GM21381 (cell line): Measurements from ENCODE around the gene KDM4E.
"Not testable (repeated sequence)": the region's sequence is repeated elsewhere in the genome, so short reads cannot be mapped to it uniquely, and the experiment has no call there.

ENCODE experiments used
- ATAC-seq: cut with Tn5 transposase; IDR thresholded peaks from one replicate; pipeline ENCODE4 v1.9.1; 2021; ENCODE audit warnings: mild to moderate bottlenecking, moderate library complexity; ENCODE audit not compliant: unreplicated experiment

Gene KDM4E

GRCh38 chr11:95024958-95025357 lies at the start of gene KDM4E:
KDM4E (plus strand) TSS chr11:95025258; CDS start chr11:95025558, 300 bp downstream.
- no peak for ATAC-seq

- ATAC-seq = no peak
These were observed 49.5 kb upstream of the KDM4E start for GRCh38 chr11:94975599-94975998.

DNA sequence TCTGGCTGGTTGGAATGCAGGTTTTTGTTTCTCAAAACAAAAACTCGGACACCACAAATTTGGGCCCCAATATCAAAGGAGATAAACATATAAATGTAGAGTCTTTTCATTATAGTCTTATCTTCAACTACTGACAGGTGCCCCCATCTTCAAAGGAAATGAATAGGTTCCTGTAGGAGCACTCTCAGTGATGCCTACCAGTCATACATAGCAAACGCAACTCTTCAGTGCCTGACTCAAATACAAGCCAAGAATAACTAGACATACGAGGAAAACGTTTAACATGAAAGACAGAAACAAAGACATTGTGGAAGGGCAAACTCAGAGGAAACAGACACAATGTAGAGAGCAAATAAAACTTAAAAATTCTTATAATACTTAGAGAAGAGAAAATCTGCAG lies 37.7 kb upstream of the KDM4E start:
- no peak for ATAC-seq

- ATAC-seq = no peak
These were observed 36.3 kb upstream of the KDM4E start for GRCh38 chr11:94988748-94989147.

DNA sequence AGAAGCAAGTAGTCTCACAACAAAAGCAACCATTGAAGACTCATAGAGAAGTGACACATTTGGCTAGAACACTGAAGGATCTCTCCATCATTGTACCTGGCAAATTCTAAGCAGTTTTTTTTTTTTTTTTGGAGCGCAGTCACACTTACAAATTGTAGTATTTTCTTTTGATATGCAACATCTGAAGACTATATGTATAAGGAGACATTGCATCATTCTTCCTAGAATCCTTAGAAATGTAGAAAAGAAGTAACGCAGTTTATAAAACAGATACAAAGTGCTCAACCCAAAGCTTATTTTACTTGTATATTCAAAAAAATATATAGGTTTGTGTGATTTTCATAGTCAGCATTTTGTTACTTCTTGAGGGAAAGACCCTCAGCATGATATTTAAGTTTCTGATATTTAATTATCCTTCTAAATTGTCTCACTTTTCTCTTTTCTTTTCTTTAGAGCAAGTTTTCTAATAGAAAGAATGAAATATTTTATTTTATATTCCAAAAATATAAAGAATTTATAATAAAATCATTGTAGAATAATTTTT lies 31.6 kb upstream of the KDM4E start:
- no peak for ATAC-seq

- ATAC-seq = no peak
These were observed 27.6 kb upstream of the KDM4E start for GRCh38 chr11:94997437-94997836.

GRCh38 chr11:94998285-94998684 lies 26.8 kb upstream of the KDM4E start:
- no peak for ATAC-seq

DNA sequence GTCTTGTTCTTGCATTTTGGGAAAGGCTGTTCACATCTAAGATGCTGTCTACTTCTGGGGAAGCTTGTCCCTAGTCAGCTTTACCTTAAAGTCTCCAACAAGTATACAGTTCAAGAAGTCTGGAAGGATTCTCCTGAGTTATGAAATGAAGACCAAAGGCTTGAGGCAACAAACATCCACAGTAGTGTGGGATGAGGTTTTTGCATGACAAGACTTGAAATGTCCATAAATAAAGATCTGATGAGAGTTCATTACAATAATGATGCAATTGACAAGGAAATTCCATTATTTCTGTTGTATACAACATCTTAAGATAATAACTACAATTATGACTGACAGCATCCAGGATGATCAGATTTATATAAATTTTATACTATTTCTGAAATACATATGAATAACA lies 21.3 kb upstream of the KDM4E start:
- ATAC-seq = no peak

GRCh38 chr11:95005642-95006041 lies 19.4 kb upstream of the KDM4E start:
- ATAC-seq = no peak

- ATAC-seq = no peak
These were observed 13.7 kb upstream of the KDM4E start for GRCh38 chr11:95011376-95011775.

DNA sequence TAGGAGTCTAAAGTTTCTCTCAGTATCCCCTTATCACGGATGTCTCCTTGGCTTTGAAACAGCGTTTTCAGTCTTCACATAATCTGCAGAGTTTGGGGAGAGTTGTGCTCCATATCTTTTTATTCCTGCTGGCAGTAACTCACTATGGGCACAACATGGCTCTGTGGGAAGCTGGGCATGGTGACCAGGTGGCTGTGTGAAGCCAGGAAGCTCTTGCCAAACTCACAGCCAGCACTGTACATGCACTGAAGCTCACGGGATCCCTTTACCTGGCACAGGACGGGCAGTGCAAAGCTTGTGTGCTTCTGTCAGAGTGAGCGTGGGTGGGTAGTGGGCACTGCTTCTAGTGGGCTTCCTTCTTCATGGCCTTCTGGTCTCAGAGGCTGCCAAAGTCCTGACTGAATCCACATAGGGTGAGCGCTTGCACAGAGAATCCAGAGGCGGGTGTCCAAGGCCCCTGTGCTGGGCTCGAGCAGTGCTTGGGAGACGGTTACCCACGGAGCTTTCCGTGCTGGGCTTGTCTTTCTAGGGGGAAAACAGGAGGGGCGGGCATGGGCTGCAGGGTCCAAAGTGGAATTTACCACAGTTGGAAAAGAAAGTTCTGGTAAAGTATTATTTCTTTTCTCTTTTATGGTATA lies 10.8 kb upstream of the KDM4E start:
- no peak for ATAC-seq

DNA sequence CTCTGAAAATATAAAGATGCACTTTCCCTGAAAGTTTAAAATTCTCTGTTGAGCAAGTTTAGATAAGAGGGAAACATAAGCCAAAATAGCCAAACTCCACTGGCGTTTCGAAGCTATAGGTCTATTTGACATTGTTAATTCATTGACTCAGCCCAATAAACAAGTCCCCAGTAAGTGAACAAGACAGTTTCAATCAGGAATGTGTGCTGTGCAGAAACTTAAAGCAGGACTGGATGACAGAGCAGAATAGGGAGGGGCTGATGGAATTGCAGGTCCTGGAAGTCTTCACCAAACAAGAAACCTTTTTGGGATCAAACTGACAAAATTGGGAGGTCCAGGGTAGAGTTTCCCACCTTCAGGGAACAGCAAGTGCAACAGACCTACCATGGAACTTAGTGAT lies 8.9 kb upstream of the KDM4E start:
- ATAC-seq = no peak

- ATAC-seq = not testable (repeated sequence)
These were observed 3.6 kb upstream of the KDM4E start for GRCh38 chr11:95021468-95021867.

DNA sequence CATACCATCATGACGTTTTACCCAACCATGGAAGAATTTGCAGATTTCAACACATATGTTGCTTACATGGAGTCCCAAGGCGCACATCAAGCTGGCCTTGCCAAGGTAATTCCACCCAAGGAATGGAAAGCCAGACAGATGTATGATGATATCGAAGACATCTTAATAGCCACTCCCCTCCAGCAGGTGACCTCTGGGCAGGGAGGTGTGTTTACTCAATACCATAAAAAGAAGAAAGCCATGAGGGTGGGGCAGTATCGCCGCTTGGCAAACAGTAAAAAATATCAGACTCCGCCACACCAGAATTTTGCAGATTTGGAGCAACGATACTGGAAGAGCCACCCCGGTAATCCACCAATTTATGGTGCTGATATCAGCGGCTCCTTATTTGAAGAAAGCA lies 536 bp downstream of the KDM4E start:
- ATAC-seq = not testable (repeated sequence)

DNA sequence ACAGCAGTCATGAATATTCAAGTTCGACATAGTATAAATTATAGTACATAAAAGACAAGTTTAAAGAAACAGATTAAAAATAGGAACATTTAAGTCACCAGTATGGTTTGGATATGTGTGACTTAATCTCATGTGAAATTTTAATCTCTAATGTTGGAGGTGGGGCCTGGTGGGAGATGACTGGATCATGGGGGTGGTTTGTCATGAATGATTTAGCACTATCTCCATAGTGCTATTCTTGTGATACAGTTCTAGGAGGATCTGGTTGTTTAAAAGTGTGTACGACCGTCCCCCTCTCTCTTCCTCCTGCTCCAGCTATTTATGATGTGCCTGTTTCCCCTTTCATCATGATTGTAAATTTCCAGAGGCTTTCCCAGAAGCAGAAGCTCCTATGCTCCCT lies 3.3 kb downstream of the KDM4E start:
- ATAC-seq = no peak

DNA sequence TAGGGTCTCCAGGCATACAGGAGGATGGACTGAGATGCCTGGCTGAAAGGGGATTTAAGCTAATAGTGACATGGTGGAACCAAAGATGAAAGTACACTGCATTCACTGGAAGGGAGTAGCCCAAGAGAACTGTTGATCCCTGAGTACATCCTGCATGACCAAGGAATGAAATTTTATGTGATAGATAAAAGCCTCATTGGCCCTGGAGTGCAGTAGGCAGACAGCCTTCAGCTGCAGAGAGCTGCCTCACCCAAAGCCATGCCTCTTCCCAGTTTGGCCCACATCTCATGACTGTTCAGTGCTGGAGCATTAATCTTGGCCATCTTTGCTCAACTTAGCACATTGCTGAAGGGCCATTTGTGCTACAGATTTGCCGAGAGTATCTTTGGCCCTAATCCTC lies 8.0 kb downstream of the KDM4E start:
- no peak for ATAC-seq

DNA sequence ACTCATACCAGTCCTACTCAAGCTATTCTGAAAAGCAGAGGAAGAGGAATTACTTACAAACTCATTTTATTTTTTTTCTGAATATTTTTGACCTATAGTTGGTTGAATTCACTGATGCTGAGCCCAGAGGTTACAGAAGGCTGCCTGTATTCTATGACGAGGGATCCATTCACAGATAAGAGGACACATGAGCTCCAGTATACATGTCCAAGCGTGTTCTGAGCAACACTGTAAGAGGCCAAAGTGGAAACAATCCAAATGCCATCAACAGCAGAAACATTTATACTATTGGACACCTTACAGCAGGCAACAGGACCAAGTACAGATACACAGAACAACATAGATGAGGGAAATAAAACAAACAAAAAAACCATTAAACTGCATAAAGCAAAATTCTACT lies 10.3 kb downstream of the KDM4E start:
- no peak for ATAC-seq

- ATAC-seq = not testable (repeated sequence)
These were observed 12.4 kb downstream of the KDM4E start for GRCh38 chr11:95037356-95038035.

DNA sequence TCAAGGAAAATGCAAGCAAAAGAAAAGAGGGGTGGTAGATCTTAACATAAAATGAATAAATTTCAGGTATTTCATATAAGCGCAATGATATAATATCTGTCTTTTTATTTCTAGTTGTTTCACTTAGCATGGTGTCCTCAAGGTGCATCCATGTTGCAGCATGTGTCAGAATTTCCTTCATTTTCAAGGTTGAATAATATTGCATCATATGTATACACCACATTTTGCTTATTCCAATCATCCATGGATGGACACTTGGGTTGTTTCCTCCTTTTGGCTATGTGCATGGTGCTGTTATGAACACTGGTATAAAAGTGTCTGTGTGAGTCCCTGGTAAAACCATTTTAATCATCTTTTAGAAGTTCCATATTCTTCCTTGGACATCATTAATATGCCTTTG lies 17.2 kb downstream of the KDM4E start:
- no peak for ATAC-seq

DNA sequence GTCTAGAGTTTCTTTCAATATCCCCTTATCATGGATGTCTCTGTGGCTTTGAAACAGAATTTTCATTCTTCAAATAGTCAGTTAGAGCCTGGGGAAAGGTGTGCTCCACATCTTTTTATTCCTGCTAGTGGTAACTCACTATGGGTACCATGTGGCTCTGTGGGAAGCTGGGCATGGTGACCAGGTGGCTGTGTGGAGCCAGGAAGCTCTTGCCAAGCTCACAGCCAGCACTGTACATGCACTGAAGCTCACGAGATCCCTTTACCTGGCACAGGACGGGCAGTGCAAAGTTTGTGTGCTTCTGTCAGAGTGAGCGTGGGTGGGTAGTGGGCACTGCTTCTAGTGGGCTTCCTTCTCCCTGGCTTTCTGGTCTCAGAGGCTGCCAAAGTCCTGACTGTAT lies 17.8 kb downstream of the KDM4E start:
- no peak for ATAC-seq

GRCh38 chr11:95044010-95044409 lies 19.0 kb downstream of the KDM4E start:
- no peak for ATAC-seq

GRCh38 chr11:95045812-95046211 lies 20.8 kb downstream of the KDM4E start:
- ATAC-seq = no peak
